ENCODE measurements around the gene RIN3.

RIN3 gene

DNA sequence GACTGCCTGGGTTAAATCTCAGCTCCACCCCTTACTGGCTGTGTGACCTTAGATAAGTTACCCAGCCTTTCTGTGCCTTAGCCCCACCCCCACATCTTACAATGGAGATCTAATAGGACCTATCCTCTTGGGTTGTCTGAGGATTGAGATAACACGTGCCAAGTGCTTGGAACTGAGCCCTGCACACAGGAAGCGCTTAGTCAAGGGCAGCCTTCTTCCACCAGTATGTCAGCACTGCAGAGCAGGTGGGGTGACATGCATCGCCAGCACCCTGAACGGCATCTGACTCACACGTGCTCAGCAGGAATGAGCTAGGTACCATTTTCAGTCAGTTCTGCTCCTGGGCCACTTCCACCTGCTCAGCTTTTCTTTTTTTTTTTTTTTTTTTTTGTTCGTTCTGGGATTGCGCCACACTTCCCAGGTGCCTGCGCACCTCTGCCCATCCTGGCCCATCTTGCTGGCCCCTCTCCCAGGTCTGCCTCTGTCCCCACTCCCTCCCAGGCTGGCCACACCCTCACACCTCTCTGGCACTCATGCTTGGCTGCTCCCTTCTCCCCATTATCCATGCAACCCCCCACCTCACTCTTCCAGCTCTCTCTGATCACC, 215.3 kb downstream of the RIN3 start:
- DNase-seq = no peak

GRCh38 chr14:92729634-92730358, 216.2 kb downstream of the RIN3 start:
- DNase-seq = no peak

- no peak for DNase-seq
Observed at GRCh38 chr14:92731622-92732115, 218.1 kb downstream of the RIN3 start.

- no peak for DNase-seq
Observed at GRCh38 chr14:92733007-92733406, 219.4 kb downstream of the RIN3 start.

GRCh38 chr14:92734618-92735017, 221.0 kb downstream of the RIN3 start:
- no peak for DNase-seq

DNA sequence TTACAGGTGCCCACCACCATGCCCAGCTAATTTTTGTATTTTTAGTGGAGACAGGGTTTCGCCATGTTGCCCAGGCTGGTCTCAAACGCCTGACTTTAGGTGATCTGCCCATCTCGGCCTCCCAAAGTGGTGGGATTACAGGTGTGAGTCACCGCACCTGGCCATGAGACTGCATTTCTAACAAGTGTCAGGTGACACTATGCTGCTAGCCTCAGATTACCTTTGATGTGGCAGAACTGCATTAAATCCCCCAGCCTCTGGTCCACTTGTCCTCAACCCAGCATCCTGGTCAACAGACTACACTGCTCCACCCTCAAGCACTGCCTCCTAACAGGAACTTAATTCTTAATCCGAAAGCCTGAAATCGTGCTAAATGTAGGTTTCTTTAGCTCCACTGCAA, 221.8 kb downstream of the RIN3 start:
- DNase-seq = no peak

DNA sequence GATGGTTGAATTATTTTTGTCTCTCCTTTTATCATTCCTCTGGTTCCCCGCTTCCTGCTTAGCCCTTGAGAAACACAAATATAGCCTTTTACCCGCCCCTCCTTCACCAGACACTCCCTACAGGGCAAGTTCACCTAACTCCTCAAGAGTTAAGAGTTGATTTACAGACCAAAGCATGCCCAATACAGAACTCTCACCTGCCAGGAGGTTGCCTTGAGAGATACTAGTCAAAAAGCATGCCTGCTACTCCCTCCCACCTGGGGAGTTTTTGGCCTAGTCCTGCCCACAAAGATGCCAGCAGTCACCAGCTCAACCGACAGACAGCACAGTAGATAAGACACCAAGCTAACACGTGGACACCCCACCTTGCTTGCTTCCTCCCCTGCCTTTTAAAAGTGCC, 223.6 kb downstream of the RIN3 start:
- DNase-seq = no peak

DNA sequence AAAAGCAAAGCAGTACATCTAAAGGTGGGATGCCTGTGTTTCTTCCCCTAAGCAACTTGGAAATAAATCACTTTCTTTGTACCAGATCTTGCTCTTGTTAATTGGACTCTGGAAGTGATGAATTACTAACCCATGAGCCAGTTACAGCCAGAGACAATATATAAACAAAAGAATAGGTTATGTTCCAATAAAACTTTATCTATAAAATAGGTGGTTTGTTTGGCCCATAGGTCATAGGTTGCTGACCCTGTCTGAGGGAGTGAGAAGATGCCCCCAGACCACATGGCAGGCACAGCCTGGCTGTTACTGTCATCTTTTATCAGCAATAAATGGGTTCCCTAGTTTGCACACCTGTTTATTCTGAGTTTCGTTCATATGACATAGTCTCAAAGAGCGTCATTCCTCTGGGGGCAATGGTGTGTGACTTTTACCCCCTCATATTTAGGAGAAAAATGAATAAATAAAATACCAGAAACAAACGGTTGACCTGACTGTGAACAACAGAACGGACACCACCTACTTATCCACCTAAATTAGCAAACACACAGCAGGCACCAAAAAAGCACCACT, 224.1 kb downstream of the RIN3 start:
- no peak for DNase-seq
